Measurements from ENCODE around the gene ATP23. TPM values are rescaled to one million over a fixed set of nuclear protein-coding genes. Genes with fewer than 3 reads are reported as not detected.

The ATP23 gene
- polyA plus RNA-seq, 2 donors, result 5.7 to 11.0 TPM

DNA sequence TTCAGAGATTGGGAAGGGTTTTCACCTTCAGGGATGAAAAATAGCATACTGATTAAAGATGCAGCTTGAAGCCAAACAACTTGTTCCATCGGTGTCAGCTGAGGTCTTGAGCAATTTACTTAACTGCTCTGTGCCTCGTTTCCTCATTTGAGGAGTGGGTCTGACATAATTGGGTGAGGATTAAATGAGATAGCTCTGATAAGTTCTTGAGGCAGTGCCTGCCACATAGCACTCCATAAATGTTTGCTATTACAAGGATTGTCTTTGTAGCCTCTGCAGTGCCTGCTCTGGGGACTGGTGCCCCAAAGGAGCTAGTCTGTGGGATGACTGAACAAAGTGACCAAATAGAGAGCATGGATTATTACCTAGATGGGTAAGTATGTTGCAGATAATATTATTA lies 50.6 kb downstream of the ATP23 start:
- Histone ChIP-seq H3K36me3 (ENCODE audit: control insufficient read depth in 2 of 2, insufficient read depth in 2 of 2, low read length in 1 of 2) (no peaks in the 10 kb centered on the region), H3K27ac (ENCODE audit: low read depth in 2 of 2, low read length in 1 of 2) (no peak overlapping the region), H3K27me3 (ENCODE audit: control insufficient read depth in 1 of 2, insufficient read depth in 2 of 2, low read length in 2 of 2) (no peaks in the 10 kb centered on the region), H3K9me3 (ENCODE audit: control insufficient read depth in 2 of 2, insufficient read depth in 1 of 2, low read depth in 1 of 2, low read length in 1 of 2) (peaks cover 0 to 5% of the 10 kb centered on the region in 2 donors), H3K4me1 (ENCODE audit: control insufficient read depth in 2 of 2, insufficient read depth in 2 of 2, low read length in 1 of 2) (no peaks in the 10 kb centered on the region), H3K4me3 (ENCODE audit: low read depth in 1 of 2, low read length in 2 of 2) (no peak overlapping the region)
- WGBS, 2 donors, result 65 to 78% methylated on average over 2 of the region's 2 CpGs

DNA sequence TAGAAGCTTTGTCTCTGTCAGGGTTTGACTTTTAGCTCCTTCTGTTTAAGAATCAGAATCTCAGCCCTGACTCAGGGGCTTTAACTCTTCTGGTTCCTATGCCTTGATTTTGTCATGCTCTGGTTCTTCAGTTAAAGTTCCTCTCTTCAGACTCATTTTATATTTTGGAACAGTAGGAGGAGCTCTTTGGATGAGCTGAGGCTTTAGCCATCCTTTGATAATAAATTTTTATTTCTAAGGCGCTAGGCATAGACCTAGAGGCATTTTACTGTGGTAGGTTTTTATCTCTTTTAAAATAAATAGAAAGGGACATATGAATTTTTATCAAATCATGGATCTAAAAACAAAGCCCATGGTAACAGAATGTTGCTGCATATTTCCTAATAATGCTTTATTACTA lies 51.7 kb downstream of the ATP23 start:
- Histone ChIP-seq H3K4me1 (ENCODE audit: control insufficient read depth in 2 of 2, insufficient read depth in 2 of 2, low read length in 1 of 2) (no peaks in the 10 kb centered on the region), H3K4me3 (ENCODE audit: low read depth in 1 of 2, low read length in 2 of 2) (no peak overlapping the region), H3K9me3 (ENCODE audit: control insufficient read depth in 2 of 2, insufficient read depth in 1 of 2, low read depth in 1 of 2, low read length in 1 of 2) (peaks cover 9 to 15% of the 10 kb centered on the region in 2 donors), H3K27ac (ENCODE audit: low read depth in 2 of 2, low read length in 1 of 2) (no peak overlapping the region), H3K27me3 (ENCODE audit: control insufficient read depth in 1 of 2, insufficient read depth in 2 of 2, low read length in 2 of 2) (no peaks in the 10 kb centered on the region), H3K36me3 (ENCODE audit: control insufficient read depth in 2 of 2, insufficient read depth in 2 of 2, low read length in 1 of 2) (no peaks in the 10 kb centered on the region)
- WGBS, 2 donors, result 73 to 91% methylated on average over 1 of the region's 1 CpG

DNA sequence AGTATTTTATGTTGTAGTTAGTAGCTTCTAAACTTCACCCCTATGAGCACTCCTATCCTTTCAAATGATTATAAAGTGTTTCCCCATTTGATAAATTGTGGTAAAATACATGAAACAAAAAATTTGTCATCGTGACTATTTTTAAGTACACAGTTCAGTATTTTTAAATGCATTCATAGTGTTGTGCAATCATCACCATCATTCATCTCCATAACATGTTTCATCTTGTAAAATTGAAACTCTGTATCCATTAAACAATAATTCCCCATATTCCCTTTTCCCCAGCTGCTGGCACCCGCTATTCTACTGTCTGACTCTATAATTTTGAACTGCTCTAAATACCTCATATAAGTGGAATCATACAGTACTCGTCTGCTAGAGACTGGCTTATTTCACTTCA lies 52.5 kb downstream of the ATP23 start:
- Histone ChIP-seq H3K27me3 (ENCODE audit: control insufficient read depth in 1 of 2, insufficient read depth in 2 of 2, low read length in 2 of 2) (no peaks in the 10 kb centered on the region), H3K36me3 (ENCODE audit: control insufficient read depth in 2 of 2, insufficient read depth in 2 of 2, low read length in 1 of 2) (no peaks in the 10 kb centered on the region), H3K4me1 (ENCODE audit: control insufficient read depth in 2 of 2, insufficient read depth in 2 of 2, low read length in 1 of 2) (no peaks in the 10 kb centered on the region), H3K27ac (ENCODE audit: low read depth in 2 of 2, low read length in 1 of 2) (no peak overlapping the region), H3K9me3 (ENCODE audit: control insufficient read depth in 2 of 2, insufficient read depth in 1 of 2, low read depth in 1 of 2, low read length in 1 of 2) (peaks cover 11 to 22% of the 10 kb centered on the region in 2 donors), H3K4me3 (ENCODE audit: low read depth in 1 of 2, low read length in 2 of 2) (no peak overlapping the region)
- 46 to 58% methylated on average over 3 of the region's 3 CpGs for WGBS, 2 donors

DNA sequence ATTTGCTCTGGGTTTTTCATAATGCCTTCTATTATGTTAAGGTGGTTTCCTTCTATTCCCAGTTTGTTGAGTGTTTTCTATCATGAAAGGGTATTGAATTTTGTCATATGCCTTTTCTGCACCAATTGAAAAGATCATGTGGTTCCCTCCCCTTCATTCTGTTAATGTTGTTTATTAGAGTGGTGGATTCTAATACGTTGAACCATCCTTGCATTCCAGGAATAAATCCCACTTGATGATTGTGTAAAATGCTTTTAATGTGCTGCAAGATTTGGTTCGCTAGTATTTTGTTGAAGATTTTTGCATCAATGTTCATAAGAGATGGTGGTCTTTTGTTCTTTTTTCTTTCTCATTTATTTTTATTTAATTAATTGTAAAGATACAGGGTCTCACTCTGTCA lies 55.2 kb downstream of the ATP23 start:
- Histone ChIP-seq H3K4me1 (ENCODE audit: control insufficient read depth in 2 of 2, insufficient read depth in 2 of 2, low read length in 1 of 2) (no peaks in the 10 kb centered on the region), H3K36me3 (ENCODE audit: control insufficient read depth in 2 of 2, insufficient read depth in 2 of 2, low read length in 1 of 2) (no peaks in the 10 kb centered on the region), H3K9me3 (ENCODE audit: control insufficient read depth in 2 of 2, insufficient read depth in 1 of 2, low read depth in 1 of 2, low read length in 1 of 2) (peaks cover 11 to 22% of the 10 kb centered on the region in 2 donors), H3K4me3 (ENCODE audit: low read depth in 1 of 2, low read length in 2 of 2) (no peak overlapping the region), H3K27me3 (ENCODE audit: control insufficient read depth in 1 of 2, insufficient read depth in 2 of 2, low read length in 2 of 2) (no peaks in the 10 kb centered on the region), H3K27ac (ENCODE audit: low read depth in 2 of 2, low read length in 1 of 2) (no peak overlapping the region)
- 86 to 89% methylated on average over 2 of the region's 2 CpGs for WGBS, 2 donors

DNA sequence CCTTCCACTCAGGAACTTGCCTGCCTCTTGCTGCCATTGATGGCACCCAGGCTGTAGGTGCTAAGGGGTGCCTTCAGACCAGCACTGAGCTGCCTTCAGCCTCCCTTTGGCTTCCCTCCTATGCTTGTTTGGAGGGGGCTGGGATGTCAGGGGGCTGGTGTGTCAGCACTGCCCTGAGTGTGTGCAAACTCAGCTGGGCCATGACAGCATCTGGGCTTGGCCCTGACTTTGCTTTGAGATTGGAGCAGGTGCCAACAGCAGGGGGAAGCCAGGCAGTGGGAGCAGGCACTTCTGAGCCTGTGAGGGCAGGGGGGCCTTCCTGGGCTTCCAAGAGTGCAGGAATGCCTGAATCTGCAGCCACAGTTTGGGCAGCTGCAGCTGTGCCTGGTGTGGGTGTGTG lies 56.9 kb downstream of the ATP23 start:
- Histone ChIP-seq H3K4me3 (ENCODE audit: low read depth in 1 of 2, low read length in 2 of 2) (no peak overlapping the region), H3K36me3 (ENCODE audit: control insufficient read depth in 2 of 2, insufficient read depth in 2 of 2, low read length in 1 of 2) (no peaks in the 10 kb centered on the region), H3K27me3 (ENCODE audit: control insufficient read depth in 1 of 2, insufficient read depth in 2 of 2, low read length in 2 of 2) (no peaks in the 10 kb centered on the region), H3K4me1 (ENCODE audit: control insufficient read depth in 2 of 2, insufficient read depth in 2 of 2, low read length in 1 of 2) (no peaks in the 10 kb centered on the region), H3K27ac (ENCODE audit: low read depth in 2 of 2, low read length in 1 of 2) (no peak overlapping the region), H3K9me3 (ENCODE audit: control insufficient read depth in 2 of 2, insufficient read depth in 1 of 2, low read depth in 1 of 2, low read length in 1 of 2) (peaks cover 11 to 22% of the 10 kb centered on the region in 2 donors)

DNA sequence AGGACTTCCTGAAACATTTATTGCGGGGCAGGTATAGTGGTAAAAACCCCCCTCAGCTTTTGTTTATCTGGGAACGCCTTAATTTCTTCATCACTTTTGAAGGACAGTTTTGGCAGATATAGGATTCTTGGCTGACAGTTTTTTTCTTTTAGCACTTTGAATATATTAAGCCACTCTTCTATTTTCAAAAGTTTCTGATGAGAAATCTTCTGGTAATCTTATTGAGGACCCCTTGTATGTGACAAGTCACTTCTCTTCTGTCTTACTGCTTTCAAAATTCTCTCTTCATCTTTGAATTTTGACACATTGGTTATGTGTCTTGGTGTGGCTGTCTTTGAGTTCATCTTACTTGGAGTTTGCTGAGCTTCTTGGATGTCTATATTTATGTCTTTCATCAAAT lies 59.1 kb downstream of the ATP23 start:
- Histone ChIP-seq H3K9me3 (ENCODE audit: control insufficient read depth in 2 of 2, insufficient read depth in 1 of 2, low read depth in 1 of 2, low read length in 1 of 2) (peaks cover 11 to 19% of the 10 kb centered on the region in 2 donors), H3K4me1 (ENCODE audit: control insufficient read depth in 2 of 2, insufficient read depth in 2 of 2, low read length in 1 of 2) (no peaks in the 10 kb centered on the region)

DNA sequence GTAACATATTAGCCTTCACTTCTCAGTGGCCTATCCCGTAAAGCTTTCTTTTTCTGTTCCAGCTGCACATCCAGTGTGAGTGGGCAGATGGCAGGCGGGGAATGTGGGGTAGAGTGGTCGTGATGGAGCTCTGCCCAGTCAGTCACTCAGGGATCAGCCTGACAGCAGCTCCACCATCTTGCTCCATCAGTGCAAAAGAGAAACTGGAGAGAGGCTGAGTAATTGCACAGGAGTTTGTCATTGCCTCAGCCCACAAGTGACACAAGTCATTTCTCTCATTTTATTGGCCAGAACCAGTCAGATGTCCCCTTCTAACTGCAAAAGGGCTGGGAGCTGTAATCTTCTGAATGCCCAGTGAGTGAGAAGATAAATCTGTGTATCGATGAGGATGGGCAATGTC lies 66.5 kb downstream of the ATP23 start:
- 89 to 92% methylated on average over 4 of the region's 4 CpGs for WGBS, 2 donors
- H3K36me3 ChIP-seq (ENCODE audit: control insufficient read depth in 2 of 2, insufficient read depth in 2 of 2, low read length in 1 of 2), result no peaks in the 10 kb centered on the region

More for the DNA sequence above, 59.1 kb downstream of the ATP23 start:
- Histone ChIP-seq H3K36me3 (ENCODE audit: control insufficient read depth in 2 of 2, insufficient read depth in 2 of 2, low read length in 1 of 2) (no peaks in the 10 kb centered on the region), H3K27me3 (ENCODE audit: control insufficient read depth in 1 of 2, insufficient read depth in 2 of 2, low read length in 2 of 2) (no peaks in the 10 kb centered on the region), H3K27ac (ENCODE audit: low read depth in 2 of 2, low read length in 1 of 2) (no peak overlapping the region), H3K4me3 (ENCODE audit: low read depth in 1 of 2, low read length in 2 of 2) (no peak overlapping the region)
- WGBS, 2 donors, result 90 to 93% methylated on average over 2 of the region's 2 CpGs

DNA sequence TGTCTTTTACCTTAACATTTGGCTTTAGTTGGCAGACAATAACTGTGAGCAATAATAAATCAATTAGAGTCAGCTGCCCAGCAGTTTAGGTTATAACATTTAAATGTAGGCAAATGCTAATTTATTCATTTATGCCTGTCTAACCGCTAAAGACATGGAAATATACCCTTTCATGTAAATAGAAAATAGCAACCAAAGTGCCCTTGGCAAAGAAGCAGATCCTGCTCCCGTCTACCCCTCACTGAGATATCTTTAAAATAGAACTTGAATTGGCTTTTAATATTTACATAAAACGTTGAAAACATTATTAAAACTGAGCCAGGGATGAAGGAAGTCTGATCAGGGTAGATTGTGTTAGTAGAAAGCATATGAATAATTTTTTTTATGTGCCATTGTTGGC lies 67.3 kb downstream of the ATP23 start:
- Histone ChIP-seq H3K9me3 (ENCODE audit: control insufficient read depth in 2 of 2, insufficient read depth in 1 of 2, low read depth in 1 of 2, low read length in 1 of 2) (no peaks in the 10 kb centered on the region), H3K36me3 (ENCODE audit: control insufficient read depth in 2 of 2, insufficient read depth in 2 of 2, low read length in 1 of 2) (no peaks in the 10 kb centered on the region), H3K27me3 (ENCODE audit: control insufficient read depth in 1 of 2, insufficient read depth in 2 of 2, low read length in 2 of 2) (no peaks in the 10 kb centered on the region), H3K4me1 (ENCODE audit: control insufficient read depth in 2 of 2, insufficient read depth in 2 of 2, low read length in 1 of 2) (no peaks in the 10 kb centered on the region), H3K4me3 (ENCODE audit: low read depth in 1 of 2, low read length in 2 of 2) (no peak overlapping the region), H3K27ac (ENCODE audit: low read depth in 2 of 2, low read length in 1 of 2) (no peak overlapping the region)
- 44 to 45% methylated on average over 3 of the region's 3 CpGs for WGBS, 2 donors

More for the DNA sequence above, 66.5 kb downstream of the ATP23 start:
- Histone ChIP-seq H3K27me3 (ENCODE audit: control insufficient read depth in 1 of 2, insufficient read depth in 2 of 2, low read length in 2 of 2) (no peaks in the 10 kb centered on the region), H3K9me3 (ENCODE audit: control insufficient read depth in 2 of 2, insufficient read depth in 1 of 2, low read depth in 1 of 2, low read length in 1 of 2) (no peaks in the 10 kb centered on the region), H3K27ac (ENCODE audit: low read depth in 2 of 2, low read length in 1 of 2) (no peak overlapping the region), H3K4me3 (ENCODE audit: low read depth in 1 of 2, low read length in 2 of 2) (no peak overlapping the region), H3K4me1 (ENCODE audit: control insufficient read depth in 2 of 2, insufficient read depth in 2 of 2, low read length in 1 of 2) (no peaks in the 10 kb centered on the region)

Other genes with a start within 250 kb of the ATP23 start
- gene OS9, start 247.4 kb upstream of the ATP23 start, polyA plus RNA-seq, result 100 to 1,000 TPM; 106 to 120 TPM
- under 1 TPM; 0.61 to 0.94 TPM for gene AGAP2, start 202.8 kb upstream of the ATP23 start, polyA plus RNA-seq
- 10 to 100 TPM; 16.3 to 19.8 TPM for gene TSPAN31, start 196.5 kb upstream of the ATP23 start, polyA plus RNA-seq
- 10 to 100 TPM; 22.1 to 52.6 TPM for gene CDK4, start 189.3 kb upstream of the ATP23 start, polyA plus RNA-seq
- gene MARCHF9, start 186.5 kb upstream of the ATP23 start, polyA plus RNA-seq, result 10 to 100 TPM in 1 of 2 donors, 1 to 10 TPM in 1; 8.0 to 10.9 TPM
- gene CYP27B1, start 174.5 kb upstream of the ATP23 start, polyA plus RNA-seq, result under 1 TPM; 0.64 to 0.96 TPM
- 10 to 100 TPM; 18.8 to 19.3 TPM for gene METTL1, start 169.5 kb upstream of the ATP23 start, polyA plus RNA-seq
- 1 to 10 TPM; 1.1 to 2.4 TPM for gene EEF1AKMT3, start 169.0 kb upstream of the ATP23 start, polyA plus RNA-seq
- gene TSFM, start 158.8 kb upstream of the ATP23 start, polyA plus RNA-seq, result 10 to 100 TPM; 20.5 to 30.4 TPM
- gene AVIL, start 122.8 kb upstream of the ATP23 start, polyA plus RNA-seq, result 1 to 10 TPM; 2.1 to 4.4 TPM
- gene CTDSP2, start 94.8 kb upstream of the ATP23 start, polyA plus RNA-seq, result 10 to 100 TPM; 22.4 to 34.7 TPM

Data from esophagus (tissue), 2 donors.